Measurements from ENCODE around the gene ACTN4.

GRCh38 chr19:38711726-38712153 lies 64.3 kb downstream of the ACTN4 start:
- TF ChIP-seq EZH2 (IDR thresholded peaks at IDR 0.05; ENCODE audit: low read depth) = no peak
- TF ChIP-seq, protein P1, sequence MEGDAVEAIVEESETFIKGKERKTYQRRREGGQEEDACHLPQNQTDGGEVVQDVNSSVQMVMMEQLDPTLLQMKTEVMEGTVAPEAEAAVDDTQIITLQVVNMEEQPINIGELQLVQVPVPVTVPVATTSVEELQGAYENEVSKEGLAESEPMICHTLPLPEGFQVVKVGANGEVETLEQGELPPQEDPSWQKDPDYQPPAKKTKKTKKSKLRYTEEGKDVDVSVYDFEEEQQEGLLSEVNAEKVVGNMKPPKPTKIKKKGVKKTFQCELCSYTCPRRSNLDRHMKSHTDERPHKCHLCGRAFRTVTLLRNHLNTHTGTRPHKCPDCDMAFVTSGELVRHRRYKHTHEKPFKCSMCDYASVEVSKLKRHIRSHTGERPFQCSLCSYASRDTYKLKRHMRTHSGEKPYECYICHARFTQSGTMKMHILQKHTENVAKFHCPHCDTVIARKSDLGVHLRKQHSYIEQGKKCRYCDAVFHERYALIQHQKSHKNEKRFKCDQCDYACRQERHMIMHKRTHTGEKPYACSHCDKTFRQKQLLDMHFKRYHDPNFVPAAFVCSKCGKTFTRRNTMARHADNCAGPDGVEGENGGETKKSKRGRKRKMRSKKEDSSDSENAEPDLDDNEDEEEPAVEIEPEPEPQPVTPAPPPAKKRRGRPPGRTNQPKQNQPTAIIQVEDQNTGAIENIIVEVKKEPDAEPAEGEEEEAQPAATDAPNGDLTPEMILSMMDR (conservative IDR thresholded peaks at IDR 0.05) = no peak

All from PC-9 (cell line).